Lower leg skin (tissue), 4 donors: Measurements from ENCODE around the gene CHMP1A. TPM values are rescaled to one million over a fixed set of nuclear protein-coding genes. Genes with fewer than 3 reads are reported as not detected.

Experiments
- DNase-seq, 2 donors: peaks; one replicate each; pipeline ENCODE4 v3.0.0-alpha.2; 2019; ENCODE audit warnings: low spot score in 2 of 2
- H3K4me3 ChIP-seq: fragments of 200-600 bp; sonication (generic); 2 replicates; pipeline ENCODE4 v1.5.1; 2017; ENCODE audit warnings: mild to moderate bottlenecking, low read depth; ENCODE audit not compliant: poor library complexity, severe bottlenecking
- CTCF ChIP-seq, 3 donors: fragments of 450-650 bp; IDR thresholded peaks; one replicate each; pipeline ENCODE4 v1.5.1; 2016; ENCODE audit warnings: antibody characterized with exemption in 3 of 3, mild to moderate bottlenecking in 3 of 3, moderate library complexity in 2 of 3
- POLR2A ChIP-seq, 2 donors: fragments of 450-650 bp; IDR thresholded peaks; one replicate each; pipeline ENCODE4 v1.6.1; 2016 to 2017; ENCODE audit warnings: antibody characterized with exemption in 2 of 2, mild to moderate bottlenecking in 1 of 2, moderate library complexity in 1 of 2
- WGBS, 2 donors: methylation state at CpG; one replicate each; pipeline ENCODE4 v1.1.5; 2018; 5-methylcytosine and 5-hydroxymethylcytosine counted together
- intact Hi-C: fragments of 100-400 bp; cut with DNase I; formaldehyde crosslinking; loops from one replicate; pipeline ENCODE4 v1.15.0; 2023; ENCODE audit warnings: low total_unique reads
- total RNA-seq, 4 donors: library from RNA; depleted of rRNA; stranded (reverse); fragments of >200 nt; gene quantifications; one replicate each; pipeline ENCODE4 v1.1.0, GENCODE V29; 2016

Gene CHMP1A
- total RNA-seq, 4 donors from 2014 or later, result 78.3 to 141 (median 91.1) TPM

GRCh38 chr16:89596061-89596689 is 61.3 kb downstream of the CHMP1A start:
- no peak overlapping the region for H3K4me3 ChIP-seq
- intact Hi-C loops, result no loop called here
- no peak for DNase-seq
- TF ChIP-seq CTCF (IDR thresholded peaks at IDR 0.05), result no peak
- no peak for TF ChIP-seq POLR2A (IDR thresholded peaks at IDR 0.05)
- WGBS, 2 donors, result 80% methylated on average over 13 to 18 of the region's 25 CpGs

- no peak for DNase-seq
- 94 to 95% methylated on average over 47 of the region's 47 CpGs for WGBS, 2 donors
Observed at GRCh38 chr16:89595330-89596060, 62.0 kb downstream of the CHMP1A start.

More at GRCh38 chr16:89595330-89596060, 62.0 kb downstream of the CHMP1A start:
- no peak for TF ChIP-seq POLR2A (IDR thresholded peaks at IDR 0.05)
- no peak overlapping the region for H3K4me3 ChIP-seq
- intact Hi-C loops, result no loop called here

Other genes with a start within 250 kb of the CHMP1A start
- gene ANKRD11, start 167.1 kb downstream of the CHMP1A start, total RNA-seq, result 100 to 1,000 TPM in 2 of 4 donors, 10 to 100 TPM in 2; 75.6 to 183 (median 108) TPM
- 100 to 1,000 TPM in 1 of 4 donors, 10 to 100 TPM in 3; 79.0 to 156 (median 92.3) TPM for gene SPG7, start 149.3 kb downstream of the CHMP1A start, total RNA-seq
- gene RPL13, start 97.0 kb downstream of the CHMP1A start, total RNA-seq, result over 10,000 TPM in 2 of 4 donors, 1,000 to 10,000 TPM in 2; 8,523 to 25,229 (median 9,742) TPM
- gene CPNE7, start 82.0 kb downstream of the CHMP1A start, total RNA-seq, result 1 to 10 TPM; 1.1 to 3.3 (median 2.5) TPM
- gene DPEP1, start 44.1 kb downstream of the CHMP1A start, total RNA-seq, result 1 to 10 TPM in 2 of 4 donors, not detected in 2; 1.7 to 3.7 TPM
- gene SPATA33, start 128 bp upstream of the CHMP1A start, total RNA-seq, result 1 to 10 TPM; 1.1 to 4.1 (median 2.5) TPM
- gene CDK10, start 29.0 kb upstream of the CHMP1A start, total RNA-seq, result 10 to 100 TPM; 34.6 to 69.1 (median 40.9) TPM
- gene SPATA2L, start 44.0 kb upstream of the CHMP1A start, total RNA-seq, result 10 to 100 TPM; 18.3 to 34.6 (median 28.4) TPM
- 1 to 10 TPM; 5.8 to 9.8 (median 7.0) TPM for gene VPS9D1, start 63.2 kb upstream of the CHMP1A start, total RNA-seq
- gene ZNF276, start 63.8 kb upstream of the CHMP1A start, total RNA-seq, result 10 to 100 TPM; 44.7 to 62.0 (median 52.8) TPM
- gene FANCA, start 158.9 kb upstream of the CHMP1A start, total RNA-seq, result 1 to 10 TPM; 2.0 to 5.6 (median 3.8) TPM
- 1 to 10 TPM; 2.0 to 5.9 (median 3.9) TPM for gene SPIRE2, start 170.8 kb upstream of the CHMP1A start, total RNA-seq
- 100 to 1,000 TPM; 132 to 197 (median 147) TPM for gene TCF25, start 215.9 kb upstream of the CHMP1A start, total RNA-seq